GM23338 (cell line): ENCODE data around the gene JARID2.
A peak's percentile ranks its signal among the peaks of the same experiment; 100 is the strongest.

Experiments
- EZH2phosphoT487 ChIP-seq: fragments of 200-600 bp; sonication (generic); IDR thresholded peaks from one replicate; pipeline ENCODE4 v1.8.1; 2018; ENCODE audit warnings: antibody characterized with exemption; ENCODE audit not compliant: unreplicated experiment
- TF ChIP-seq, protein P1 (sequence below), 2 experiments: fragments of 200-600 bp in 1 of 2; sonication (generic) in 1 of 2; conservative IDR thresholded peaks; 2 replicates each; pipeline versions ENCODE4 v1.5.1 to v1.6.1; 2016 to 2017; ENCODE audit warnings: antibody characterized with exemption in 2 of 2, low read depth in 2 of 2, mild to moderate bottlenecking in 2 of 2, moderate library complexity in 1 of 2

DNA sequence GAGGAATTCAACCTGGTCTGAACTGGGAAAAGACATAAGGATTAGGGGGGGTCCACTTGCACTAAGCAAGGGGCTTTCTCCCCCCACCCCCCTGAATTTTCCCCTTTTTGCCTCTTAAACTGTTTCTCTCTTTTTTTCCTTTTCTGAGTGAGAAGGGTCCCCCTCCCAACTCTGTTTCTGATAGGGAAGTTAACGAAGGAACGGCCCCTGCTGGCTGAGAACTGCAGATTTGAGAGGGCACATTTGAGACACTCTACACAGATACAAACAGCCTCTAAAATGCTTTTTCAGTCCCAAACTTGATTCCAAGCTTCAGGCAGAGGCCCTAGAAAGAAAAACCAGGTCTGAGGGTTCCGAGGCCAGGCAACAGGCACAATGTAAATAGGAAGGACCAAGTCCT is 91.7 kb downstream of the JARID2 start:
- TF ChIP-seq, protein P1, sequence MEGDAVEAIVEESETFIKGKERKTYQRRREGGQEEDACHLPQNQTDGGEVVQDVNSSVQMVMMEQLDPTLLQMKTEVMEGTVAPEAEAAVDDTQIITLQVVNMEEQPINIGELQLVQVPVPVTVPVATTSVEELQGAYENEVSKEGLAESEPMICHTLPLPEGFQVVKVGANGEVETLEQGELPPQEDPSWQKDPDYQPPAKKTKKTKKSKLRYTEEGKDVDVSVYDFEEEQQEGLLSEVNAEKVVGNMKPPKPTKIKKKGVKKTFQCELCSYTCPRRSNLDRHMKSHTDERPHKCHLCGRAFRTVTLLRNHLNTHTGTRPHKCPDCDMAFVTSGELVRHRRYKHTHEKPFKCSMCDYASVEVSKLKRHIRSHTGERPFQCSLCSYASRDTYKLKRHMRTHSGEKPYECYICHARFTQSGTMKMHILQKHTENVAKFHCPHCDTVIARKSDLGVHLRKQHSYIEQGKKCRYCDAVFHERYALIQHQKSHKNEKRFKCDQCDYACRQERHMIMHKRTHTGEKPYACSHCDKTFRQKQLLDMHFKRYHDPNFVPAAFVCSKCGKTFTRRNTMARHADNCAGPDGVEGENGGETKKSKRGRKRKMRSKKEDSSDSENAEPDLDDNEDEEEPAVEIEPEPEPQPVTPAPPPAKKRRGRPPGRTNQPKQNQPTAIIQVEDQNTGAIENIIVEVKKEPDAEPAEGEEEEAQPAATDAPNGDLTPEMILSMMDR (conservative IDR thresholded peaks at IDR 0.05; ENCODE audit: low read depth in 2 of 2): peak in 1 of 2 experiments; percentile 21; a peak in 1 of 4 replicates
- TF ChIP-seq EZH2phosphoT487: no peak
